Measurements from ENCODE around the gene DNTT.

Gene DNTT

DNA sequence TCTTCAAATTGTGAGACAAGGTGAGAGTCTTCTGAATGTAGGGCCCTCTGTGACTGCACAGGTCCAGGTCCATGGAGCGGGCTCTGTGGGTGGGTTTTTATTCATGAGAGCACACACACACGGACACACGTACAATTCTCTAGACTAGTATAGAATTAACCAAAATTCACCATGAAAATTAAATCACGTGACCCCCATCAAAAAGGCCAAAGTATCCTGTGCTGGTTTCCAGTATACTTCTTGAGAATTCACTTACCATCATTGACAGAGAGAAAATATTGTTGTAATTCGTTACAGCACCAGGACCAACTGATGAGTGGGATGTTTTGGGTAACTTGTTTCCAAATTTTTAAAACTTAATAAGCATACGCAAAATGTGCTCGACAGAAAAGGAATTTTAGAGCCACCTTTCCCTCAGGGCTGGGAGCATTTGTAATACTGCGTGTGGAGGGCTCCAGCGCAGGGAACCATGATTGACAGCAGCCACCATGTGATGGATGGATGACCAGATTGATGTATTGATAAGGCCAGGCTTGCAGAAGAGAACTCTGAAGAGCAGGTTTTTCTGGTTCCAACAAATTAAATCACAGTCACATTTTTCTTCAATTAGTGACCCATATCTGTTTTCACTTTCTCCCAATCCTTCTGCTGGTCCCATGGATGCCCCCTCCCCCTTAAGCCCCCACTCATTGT lies 14.9 kb upstream of the DNTT start:
- in situ Hi-C loops (cut with MboI; ENCODE audit: low sequenced_read_pairs, unreplicated experiment) = no loop called here
- DNase-seq (ENCODE audit: low spot score) = no peak
- TF ChIP-seq, protein P1, sequence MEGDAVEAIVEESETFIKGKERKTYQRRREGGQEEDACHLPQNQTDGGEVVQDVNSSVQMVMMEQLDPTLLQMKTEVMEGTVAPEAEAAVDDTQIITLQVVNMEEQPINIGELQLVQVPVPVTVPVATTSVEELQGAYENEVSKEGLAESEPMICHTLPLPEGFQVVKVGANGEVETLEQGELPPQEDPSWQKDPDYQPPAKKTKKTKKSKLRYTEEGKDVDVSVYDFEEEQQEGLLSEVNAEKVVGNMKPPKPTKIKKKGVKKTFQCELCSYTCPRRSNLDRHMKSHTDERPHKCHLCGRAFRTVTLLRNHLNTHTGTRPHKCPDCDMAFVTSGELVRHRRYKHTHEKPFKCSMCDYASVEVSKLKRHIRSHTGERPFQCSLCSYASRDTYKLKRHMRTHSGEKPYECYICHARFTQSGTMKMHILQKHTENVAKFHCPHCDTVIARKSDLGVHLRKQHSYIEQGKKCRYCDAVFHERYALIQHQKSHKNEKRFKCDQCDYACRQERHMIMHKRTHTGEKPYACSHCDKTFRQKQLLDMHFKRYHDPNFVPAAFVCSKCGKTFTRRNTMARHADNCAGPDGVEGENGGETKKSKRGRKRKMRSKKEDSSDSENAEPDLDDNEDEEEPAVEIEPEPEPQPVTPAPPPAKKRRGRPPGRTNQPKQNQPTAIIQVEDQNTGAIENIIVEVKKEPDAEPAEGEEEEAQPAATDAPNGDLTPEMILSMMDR (IDR thresholded peaks at IDR 0.05; ENCODE audit: borderline replicate concordance, control extremely low read depth, extremely low read depth, insufficient read depth, missing control alignments) = no peak

DNA sequence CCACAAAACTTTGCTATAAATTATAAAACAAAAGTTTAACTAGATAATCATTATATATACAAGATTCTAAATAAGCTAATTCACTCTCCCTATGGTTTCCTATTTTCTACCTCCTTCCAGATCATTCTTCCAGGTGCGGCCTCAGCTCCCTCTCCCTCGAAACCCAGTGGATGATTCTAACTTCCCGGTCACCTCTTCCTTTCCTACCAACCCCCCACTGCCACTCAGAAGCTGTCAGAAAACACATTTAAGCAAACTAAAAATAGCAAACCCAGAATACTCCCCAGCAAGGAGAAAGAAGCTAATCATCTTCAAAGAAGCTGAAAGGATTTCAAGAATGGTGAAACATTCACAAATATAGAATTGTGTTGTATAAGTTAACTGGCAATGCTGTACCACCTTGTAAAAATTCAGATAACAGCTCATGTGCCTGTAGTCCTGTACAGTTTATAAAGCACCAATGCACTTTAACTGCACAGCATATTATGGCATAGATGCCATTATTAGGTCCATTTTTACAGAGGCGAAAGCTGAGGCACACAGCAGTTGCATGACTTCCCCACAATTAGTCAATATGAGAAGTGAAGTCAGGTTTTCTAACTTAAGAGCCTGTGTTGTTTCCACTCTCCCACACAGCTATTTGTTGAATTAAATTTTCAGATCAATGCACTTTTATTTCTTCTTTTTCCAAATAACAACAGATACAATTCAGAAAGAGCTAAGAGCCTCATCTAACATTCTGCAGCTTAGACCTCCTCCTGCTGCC lies 13.7 kb upstream of the DNTT start:
- in situ Hi-C loops (cut with MboI; ENCODE audit: low sequenced_read_pairs, unreplicated experiment) = no loop called here
- peak; percentile 25 for DNase-seq (ENCODE audit: low spot score)
- TF ChIP-seq, protein P1 (IDR thresholded peaks at IDR 0.05; ENCODE audit: borderline replicate concordance, control extremely low read depth, extremely low read depth, insufficient read depth, missing control alignments) = no peak

DNA sequence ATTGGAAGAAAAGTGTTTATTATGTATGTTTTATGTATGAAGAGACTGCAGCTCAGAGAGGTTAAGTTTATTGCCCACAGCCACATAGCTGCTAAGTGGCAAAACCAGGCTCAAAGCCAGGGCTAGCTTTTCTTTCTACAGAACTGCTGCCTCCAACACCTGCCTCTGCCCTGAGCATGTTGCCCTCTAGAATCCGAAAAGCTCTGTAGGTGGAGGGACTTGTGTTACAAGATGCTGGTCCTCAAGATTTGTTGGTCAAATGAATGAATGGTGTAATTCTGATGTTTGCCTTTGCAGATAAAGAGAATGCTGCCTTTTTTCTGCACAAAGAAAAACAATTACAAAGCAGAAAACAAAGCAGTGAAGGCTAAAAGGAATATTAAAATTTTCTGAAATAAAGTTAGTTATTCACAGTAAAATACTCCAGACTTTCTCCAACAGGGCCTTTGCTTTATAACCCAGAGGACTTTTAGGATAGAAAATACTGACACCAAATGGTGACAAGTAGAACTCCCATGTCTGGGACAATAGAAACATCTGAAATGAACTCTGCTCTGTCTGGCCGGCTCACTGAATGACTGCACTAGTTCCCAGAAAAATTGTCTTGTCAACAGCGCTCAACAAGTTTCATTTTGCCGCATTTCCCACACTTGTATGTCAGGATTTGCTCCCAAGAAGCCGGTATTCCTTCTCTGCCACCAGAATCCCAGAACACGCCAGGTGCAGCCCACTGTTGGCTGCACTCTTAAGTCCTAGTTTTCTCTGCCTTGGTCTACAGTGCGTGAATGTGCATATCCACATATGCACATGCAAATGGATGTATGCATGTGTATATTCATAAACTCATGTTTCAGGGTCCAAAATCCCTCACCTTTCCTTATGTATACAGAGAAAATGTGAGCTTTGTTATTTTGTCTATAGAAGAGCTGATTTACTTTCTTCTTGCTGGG lies 11.0 kb upstream of the DNTT start:
- peak; percentile 31 for DNase-seq (ENCODE audit: low spot score)
- in situ Hi-C loops (cut with MboI; ENCODE audit: low sequenced_read_pairs, unreplicated experiment) = no loop called here
- TF ChIP-seq, protein P1 (IDR thresholded peaks at IDR 0.05; ENCODE audit: borderline replicate concordance, control extremely low read depth, extremely low read depth, insufficient read depth, missing control alignments) = peak; percentile 53

DNA sequence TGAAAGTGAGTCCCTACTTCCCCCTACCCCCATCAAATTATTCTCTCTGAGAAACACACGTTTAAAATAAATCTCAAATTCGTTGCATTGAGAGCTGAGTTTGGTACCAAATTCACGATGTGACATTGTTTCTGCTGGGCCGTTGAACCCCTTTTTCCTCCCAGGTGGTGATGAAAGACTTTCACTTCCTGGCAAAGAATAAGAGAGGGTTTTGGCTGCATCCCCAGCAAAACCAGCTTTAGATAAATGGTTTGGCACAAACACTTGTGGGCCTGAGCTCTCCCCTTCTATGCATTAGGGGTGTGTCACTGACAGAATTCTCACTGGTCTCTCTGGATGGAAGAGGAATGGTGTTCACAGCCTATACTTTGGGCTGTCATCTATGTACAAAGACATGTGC lies 8.8 kb upstream of the DNTT start:
- TF ChIP-seq, protein P1 (IDR thresholded peaks at IDR 0.05; ENCODE audit: borderline replicate concordance, control extremely low read depth, extremely low read depth, insufficient read depth, missing control alignments) = no peak
- no peak for DNase-seq (ENCODE audit: low spot score)
- in situ Hi-C loops (cut with MboI; ENCODE audit: low sequenced_read_pairs, unreplicated experiment) = loop anchor here (5.0 kb wide), 1 partner anchor 68 kb away; no protein-coding TSS in a partner anchor

DNA sequence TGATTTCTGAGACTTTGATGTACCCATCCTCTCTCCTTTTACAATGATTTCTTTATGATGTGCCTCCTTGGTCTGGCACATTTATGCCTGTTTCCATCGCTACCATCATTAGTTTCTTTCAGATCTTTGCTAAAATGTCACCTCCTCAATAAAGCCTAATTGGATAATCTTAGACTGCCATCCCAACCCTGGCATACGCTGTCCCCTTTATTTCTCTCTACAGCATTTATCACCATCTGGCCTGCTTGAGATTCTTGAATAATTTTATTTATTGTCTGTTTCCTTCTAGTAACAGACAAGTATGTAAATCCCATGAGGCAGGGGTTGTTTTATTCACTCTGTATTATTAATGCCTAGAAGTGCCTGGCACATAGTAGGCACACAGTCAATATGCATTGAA lies 6.7 kb upstream of the DNTT start:
- DNase-seq (ENCODE audit: low spot score) = no peak
- in situ Hi-C loops (cut with MboI; ENCODE audit: low sequenced_read_pairs, unreplicated experiment) = loop anchor here (5.0 kb wide), 1 partner anchor 70 kb away; no protein-coding TSS in a partner anchor
- TF ChIP-seq, protein P1 (IDR thresholded peaks at IDR 0.05; ENCODE audit: borderline replicate concordance, control extremely low read depth, extremely low read depth, insufficient read depth, missing control alignments) = no peak

DNA sequence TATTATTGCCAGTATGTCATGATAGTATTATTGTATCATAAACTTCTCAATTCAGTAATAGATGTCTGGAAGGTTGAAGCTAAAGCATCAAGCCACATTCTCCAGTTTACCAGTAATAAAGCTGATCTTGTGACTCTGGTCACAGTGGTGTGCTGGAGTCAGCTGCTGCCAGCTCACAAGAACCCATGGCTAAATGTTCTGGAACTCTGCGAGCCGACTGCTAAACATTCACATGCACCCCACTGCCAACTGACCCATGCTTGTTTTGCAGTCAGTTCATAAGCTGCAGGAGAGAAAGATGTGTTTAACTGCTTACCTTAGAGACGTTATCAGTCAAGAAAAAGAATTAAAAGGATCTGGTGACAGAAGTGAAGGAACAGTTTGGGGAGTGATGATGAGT lies 5.9 kb upstream of the DNTT start:
- no peak for DNase-seq (ENCODE audit: low spot score)
- TF ChIP-seq, protein P1 (IDR thresholded peaks at IDR 0.05; ENCODE audit: borderline replicate concordance, control extremely low read depth, extremely low read depth, insufficient read depth, missing control alignments) = no peak
- in situ Hi-C loops (cut with MboI; ENCODE audit: low sequenced_read_pairs, unreplicated experiment) = loop anchor here (5.0 kb wide), 1 partner anchor 71 kb away; no protein-coding TSS in a partner anchor

Measured in GM13976 (cell line).